NCI-H2196 (cell line): ENCODE data around the gene RAI14.
A peak's percentile ranks its signal among the peaks of the same experiment; 100 is the strongest.
"Not testable (repeated sequence)": the region's sequence is repeated elsewhere in the genome, so short reads cannot be mapped to it uniquely, and the experiment has no call there.

Experiments
- DNase-seq: peaks from one replicate; lab custom pipeline; 2025; ENCODE audit not compliant: unreplicated experiment; lab: John Stamatoyannopoulos, UW

The RAI14 gene

DNA sequence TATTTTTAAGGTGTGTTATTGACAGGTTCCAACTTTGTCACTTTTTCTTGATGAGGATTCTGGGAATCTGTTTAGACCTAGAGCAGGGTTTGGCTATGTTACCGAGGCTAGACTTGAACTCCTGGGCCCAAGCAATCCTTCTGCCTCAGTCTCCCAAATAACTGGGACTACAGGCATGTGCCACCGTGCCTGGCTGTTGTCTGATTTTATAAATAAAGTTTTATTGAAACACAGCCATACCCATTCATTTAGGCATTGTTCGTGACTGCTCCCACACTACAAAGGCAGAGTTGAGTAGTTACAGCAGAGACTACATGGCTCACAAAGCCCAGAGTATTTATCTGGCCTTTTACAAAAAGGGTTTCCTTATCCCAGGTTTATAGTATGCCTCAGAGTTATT, 102.4 kb downstream of the RAI14 start:
- no peak for DNase-seq

- not testable (repeated sequence) for DNase-seq
These were observed 103.1 kb downstream of the RAI14 start for GRCh38 chr5:34759213-34759612.

- no peak for DNase-seq
These were observed 109.5 kb downstream of the RAI14 start for GRCh38 chr5:34765662-34766061.

- no peak for DNase-seq
These were observed 111.1 kb downstream of the RAI14 start for GRCh38 chr5:34767180-34767579.

GRCh38 chr5:34770486-34770885, 114.4 kb downstream of the RAI14 start:
- DNase-seq, result no peak

- DNase-seq, result no peak
These were observed 114.9 kb downstream of the RAI14 start for GRCh38 chr5:34771076-34771475.

DNA sequence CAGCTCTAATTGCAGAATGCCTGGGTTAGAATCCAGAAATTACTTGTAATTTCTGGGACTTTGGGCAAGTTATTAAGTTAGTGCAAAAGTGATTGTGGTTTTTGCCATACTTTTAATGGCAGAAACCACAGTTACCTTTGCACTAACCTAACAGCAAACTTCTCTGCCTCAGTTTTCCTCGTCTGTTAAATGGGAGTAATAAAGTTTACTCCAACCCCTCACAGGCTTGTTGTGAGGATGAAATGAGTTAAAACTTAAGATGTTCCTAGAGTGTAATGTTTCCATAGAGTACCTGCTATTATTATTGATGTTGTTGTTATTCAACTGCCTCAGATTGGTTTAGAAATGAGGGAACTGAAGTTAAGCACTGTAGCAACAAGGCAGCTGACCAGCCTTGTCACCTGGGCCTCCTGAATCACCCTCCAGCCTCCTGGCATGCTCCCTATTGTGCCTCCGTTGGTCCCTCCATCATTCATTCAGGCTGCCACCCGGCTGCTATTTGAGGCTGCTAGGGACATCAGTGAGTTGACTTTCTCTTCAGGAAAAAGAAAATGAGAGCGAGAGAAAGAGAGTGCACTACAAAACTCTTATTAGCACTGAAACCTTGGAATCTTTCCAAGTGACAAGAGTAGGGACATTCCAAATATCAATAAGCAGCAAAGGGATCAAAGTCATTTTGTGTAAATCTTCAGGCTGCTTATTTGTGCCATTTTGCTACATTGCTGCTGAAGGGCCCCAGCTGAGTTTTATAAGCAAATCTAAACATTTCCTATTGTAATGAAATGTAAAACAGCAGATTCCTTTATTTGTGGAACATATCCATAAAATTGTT, 116.4 kb downstream of the RAI14 start:
- DNase-seq, result no peak

- DNase-seq, result no peak
These were observed 118.0 kb downstream of the RAI14 start for GRCh38 chr5:34774139-34774538.

DNA sequence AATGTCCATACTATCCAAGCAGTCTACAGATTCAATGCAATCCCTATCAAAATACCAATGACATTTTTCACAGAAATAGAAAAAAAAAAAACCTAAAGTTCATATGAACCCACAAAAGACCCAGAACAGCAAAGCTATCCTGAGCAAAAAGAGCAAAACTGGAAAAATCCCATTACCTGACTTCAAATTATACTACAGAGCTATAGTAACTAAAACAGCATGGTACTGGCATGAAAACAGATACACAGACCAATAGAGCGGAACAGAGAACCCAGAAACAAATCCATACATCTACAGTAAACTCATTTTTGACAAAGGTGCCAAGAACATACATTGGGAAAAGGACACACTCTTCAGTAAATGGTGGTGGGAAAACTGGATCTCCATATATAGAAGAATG, 118.5 kb downstream of the RAI14 start:
- DNase-seq, result not testable (repeated sequence)

- no peak for DNase-seq
These were observed 119.8 kb downstream of the RAI14 start for GRCh38 chr5:34775886-34776285.

DNA sequence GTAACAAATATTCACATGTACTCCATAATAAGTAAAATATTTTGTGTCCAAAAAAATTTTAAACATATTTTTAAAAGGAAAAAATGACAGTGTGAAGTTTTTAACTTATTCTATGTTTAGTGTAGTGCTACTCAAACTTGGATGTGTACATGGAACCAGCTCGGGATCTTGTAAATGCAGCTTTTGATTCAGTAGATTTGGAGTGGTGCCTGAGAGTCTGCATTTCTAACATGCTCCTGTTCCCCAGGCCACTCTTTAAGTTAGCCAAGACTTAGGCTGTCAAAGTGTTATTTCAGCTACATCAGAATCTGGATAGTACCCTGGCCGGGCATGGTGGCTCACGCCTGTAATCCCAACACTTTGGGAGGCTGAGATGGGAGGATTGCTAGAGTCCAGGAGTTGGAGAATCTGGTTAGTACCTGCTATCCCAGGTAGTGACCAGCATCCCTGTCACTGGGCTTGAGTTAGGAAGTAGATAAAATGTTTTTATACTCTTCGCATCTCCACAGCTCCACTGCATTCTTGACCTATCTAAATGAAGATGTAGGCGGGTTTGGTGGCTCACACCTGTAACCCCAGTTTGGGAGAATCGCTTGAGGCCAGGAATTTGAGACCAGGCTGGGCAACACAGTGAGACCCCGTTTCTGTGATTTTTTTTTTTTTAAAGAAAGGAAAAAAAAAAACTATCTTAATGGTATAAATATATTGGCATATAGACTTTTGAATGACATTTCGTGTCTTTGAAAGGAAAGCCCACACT, 122.1 kb downstream of the RAI14 start:
- no peak for DNase-seq

DNA sequence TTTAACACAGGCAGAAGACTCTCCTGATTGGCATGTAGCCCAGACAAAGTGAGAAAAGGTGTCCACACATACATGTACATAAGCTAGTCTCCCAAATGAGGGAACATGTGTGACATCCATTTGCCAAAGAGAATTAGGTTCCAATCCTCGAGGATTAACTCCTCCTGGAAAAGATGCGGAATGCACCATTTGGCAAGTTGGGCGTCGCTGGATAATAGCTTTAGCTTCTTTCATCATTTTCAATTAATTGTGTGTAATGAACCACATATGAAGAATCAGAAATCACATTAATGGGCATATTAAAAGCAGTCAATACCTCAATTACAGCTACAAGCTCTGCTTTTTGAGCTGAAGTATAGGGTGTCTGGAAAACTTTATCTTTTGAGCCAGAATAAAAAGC, 127.8 kb downstream of the RAI14 start:
- not testable (repeated sequence) for DNase-seq

- no peak for DNase-seq
These were observed 130.9 kb downstream of the RAI14 start for GRCh38 chr5:34787035-34787434.

DNA sequence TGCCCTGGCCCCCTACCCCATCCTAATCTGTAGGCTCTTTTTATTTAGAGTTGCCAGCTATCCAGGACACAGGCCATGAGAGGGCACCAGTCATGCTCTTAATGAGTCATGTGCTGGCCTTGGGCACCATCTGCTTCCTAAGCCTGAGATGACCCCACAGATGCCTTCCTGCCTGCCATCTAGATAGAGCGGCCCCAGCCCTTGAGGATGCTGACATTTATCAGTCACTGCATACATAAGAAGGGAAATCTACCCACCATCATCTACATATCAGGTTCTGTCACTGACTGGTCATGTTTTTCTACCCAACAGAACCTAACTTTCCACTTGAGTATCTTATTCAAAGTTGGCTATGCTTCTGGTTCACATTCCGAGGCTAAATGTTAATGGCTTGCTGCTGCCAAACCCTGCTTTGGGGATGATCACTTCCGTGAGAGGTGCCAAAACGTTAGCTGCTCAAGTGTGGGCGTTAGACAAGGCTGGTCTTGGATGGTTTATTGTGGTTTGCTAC, 132.9 kb downstream of the RAI14 start:
- peak; percentile 37 for DNase-seq

DNA sequence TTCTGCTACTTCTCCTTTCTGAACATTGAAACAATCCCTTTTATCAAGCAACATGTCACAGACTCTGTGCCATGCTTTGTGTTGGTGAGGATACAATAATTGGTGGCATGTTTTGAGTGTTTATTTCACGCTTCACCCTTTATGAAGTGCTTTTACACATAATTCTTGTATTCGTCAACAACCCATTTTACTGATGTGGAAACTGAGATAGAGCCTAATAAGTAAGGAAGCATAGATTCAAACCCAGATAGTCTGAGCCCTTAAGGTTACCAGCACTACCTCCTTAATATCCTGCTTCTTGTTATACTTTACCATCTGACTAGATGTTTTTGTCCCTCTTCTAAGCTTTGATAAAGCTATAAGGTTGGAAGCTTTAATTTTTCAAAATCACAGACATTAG, 133.5 kb downstream of the RAI14 start:
- DNase-seq, result no peak

DNA sequence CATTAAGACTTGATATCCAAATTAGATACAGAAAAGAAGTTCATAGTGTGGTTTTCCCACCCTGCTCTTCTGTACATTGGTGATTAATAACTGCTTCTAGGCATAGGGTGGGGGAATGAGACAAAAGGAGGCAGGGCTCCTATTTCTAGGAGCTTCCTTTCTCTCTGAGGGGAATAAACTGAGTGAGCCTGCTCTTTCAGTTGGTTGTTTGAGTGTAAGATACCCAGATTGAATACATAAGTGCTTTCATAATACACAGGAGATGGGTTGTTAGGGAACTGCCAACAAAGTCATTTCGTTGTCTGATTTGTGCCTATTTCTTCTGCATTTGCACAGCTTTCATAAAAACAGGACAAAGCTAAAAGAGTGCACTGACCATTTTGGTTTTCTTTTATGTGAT, 133.9 kb downstream of the RAI14 start:
- DNase-seq, result no peak

DNA sequence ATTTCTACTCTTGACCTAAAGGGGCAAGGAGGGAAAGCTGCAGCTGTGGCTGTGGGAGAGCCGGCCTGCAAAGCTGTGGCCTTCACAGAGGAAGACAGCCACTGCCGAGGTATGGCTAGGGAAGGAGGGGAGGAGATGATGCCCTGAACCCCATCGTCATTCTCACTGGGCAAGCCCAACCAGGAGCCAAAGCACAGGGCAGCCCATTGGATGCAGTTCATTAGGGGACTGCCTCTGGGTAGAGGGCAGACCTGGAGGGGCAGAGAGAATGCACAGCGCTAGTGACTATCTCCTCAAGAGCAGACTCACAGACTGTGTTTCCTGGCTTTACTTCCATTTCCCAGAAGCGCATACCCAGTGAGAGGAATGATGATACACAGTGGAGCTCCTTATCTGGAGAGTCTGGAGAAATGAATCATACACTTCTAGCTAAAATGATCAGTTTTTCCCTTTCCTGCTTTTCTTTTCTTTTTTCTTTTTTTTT, 135.7 kb downstream of the RAI14 start:
- no peak for DNase-seq

GRCh38 chr5:34802834-34803563, 146.9 kb downstream of the RAI14 start:
- no peak for DNase-seq

DNA sequence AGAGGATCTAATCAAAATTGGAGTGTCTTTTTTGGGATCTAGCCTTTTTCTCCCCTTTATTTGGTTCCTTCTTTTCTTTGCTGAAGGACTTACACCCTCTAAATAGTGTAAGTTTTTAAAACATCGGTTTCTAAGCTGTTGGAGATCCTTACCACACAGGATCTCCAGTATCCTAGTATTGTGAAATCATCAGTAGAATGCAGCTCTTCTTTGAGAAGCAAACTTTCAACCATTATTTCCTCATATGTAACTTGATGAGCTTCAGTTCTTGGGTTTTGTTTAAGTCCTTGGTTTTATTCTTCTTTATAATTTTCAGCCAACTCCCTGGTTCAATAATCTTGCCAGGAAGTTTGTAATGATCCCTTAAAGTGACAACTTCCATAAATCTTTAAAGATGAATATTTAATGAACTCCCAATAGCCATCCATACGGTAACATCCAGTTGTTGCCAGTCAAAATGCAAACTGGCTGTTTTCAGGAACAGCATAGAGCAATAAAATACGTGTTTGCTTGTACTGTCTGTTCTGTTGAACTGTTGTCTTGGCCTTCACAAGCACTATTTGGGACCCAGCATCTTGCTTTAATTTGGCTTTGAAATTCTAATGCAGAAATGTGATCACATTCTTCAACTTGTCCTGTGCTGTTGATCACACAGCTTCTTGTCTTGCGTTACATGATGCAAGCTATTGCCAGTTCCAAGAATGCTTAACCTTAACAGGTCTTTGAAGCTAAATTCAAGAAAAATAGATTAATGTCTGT, 148.0 kb downstream of the RAI14 start:
- no peak for DNase-seq

- peak; percentile 19 for DNase-seq
These were observed 148.8 kb downstream of the RAI14 start for GRCh38 chr5:34804913-34805312.

DNA sequence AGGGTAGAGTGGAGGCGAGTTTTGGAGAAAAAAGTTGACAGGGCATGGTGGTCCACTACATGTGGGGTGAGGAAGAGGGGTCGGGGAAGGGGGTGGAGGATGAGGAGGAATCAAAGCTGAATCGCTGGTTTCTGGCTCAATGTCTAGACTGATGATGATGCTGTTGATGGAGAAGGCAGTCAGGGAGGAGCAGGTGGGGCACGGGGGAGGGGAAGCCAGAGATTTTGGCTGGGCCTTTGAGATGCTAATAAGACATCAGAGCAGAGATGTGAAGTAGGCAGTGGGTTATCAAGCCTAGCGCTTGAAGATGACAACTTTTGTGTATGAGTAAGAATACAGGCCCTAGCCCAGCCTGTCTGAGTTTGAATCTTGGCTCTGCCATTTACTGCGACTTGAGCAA, 150.4 kb downstream of the RAI14 start:
- DNase-seq, result no peak
